Activated naive CD8-positive, alpha-beta T cell treated with anti-CD3 and anti-CD28 coated beads, Interleukin-2, amount 50 U/mL, for 16 hours (primary cell): Measurements from ENCODE around the gene NUP107.

Experiments used
- DNase-seq: peaks from one replicate; pipeline ENCODE4 v3.0.0-alpha.2; 2020; ENCODE audit warnings: low read depth, low spot score

The NUP107 gene

DNA sequence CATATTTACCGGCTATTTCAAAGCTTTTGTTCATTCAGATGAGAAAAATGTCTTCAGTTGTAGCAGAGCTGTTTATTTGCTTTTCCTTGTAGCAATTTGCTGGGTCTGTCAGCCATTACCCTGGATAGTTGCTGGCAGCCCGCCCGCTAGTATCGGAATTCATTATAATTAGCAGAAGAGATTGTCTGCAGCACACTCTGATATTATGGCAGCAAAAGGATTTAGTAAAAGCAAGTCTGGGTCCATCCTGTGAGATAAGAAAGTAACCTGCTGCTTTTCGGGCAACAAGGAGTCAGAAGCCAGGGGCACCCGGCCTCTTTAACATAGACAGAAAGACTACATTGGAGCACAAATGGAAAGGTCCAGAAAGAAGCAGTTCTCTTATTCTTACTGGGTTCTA is 53.1 kb downstream of the NUP107 start:
- no peak for DNase-seq

DNA sequence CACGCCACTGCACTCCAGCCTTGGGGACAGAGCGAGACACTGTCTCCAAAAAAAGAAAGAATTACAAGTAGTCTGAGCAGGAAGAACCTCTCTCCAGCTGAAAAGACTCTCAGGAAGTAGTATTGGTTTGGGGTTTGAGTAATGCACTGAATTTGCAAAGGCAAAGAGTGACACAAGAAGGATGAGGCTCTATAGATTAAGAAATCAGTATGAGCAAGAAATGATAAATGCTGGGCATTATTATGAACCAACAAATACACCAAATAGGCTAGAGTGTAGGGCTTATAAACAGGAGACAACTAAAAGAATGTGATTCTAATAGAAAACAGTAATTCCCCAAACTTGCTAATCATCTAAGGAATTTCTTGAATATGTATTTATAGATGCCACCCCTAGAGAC is 56.6 kb downstream of the NUP107 start:
- no peak for DNase-seq

DNA sequence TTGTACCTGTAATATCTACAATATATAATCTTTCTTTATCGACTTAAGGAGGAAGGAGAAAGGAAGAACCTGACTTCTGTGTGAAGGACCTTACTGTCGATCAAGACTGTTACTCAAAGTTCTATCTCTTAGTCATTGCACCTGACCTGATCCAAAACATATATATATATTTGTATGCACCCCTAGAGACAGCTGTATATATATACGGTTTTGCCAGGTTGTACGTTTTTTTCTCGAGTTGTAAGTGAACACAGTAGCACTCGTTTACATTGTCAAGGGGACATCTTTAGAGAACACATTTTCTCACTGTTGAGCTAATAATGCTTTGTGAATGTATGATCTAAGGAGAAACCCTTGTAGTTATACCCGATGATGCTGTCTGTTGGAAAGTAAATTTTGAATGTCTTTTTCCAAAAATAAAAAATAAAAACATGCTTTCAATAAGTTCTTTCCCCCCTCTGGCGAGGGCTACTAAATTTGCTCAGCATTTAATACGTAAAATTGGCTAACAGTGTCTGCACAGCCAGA is 58.7 kb downstream of the NUP107 start:
- DNase-seq, result no peak

GRCh38 chr12:68745904-68746571 is 59.3 kb downstream of the NUP107 start, which contains the start of gene SLC35E3:
TSS of gene SLC35E3 (plus strand) at chr12:68746176. CDS start at chr12:68746378, 202 bp downstream.
- peak; percentile 81 for DNase-seq

- no peak for DNase-seq
Observed at GRCh38 chr12:68746572-68747180, 59.9 kb downstream of the NUP107 start.

DNA sequence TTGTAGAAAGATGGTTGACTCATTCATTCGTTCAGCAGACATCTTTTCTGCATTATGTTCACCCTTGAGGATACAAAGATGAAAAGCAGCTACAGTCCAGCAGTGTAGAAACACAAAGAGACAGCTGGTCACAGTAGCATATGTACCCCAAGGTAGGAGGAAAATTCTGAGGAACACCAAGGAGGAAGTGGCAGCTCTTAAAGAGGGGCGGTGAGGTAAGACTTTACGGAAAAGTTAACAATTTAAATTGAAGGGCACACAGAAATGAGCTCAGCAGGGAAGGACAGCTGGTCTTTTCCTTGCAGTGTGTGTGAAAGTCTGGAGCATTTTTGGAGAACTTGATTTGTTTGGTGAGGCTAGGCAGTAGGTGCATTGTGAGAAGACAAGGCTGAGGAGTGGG is 62.7 kb downstream of the NUP107 start:
- DNase-seq, result no peak

GRCh38 chr12:68749861-68750260 is 63.1 kb downstream of the NUP107 start:
- DNase-seq, result no peak

DNA sequence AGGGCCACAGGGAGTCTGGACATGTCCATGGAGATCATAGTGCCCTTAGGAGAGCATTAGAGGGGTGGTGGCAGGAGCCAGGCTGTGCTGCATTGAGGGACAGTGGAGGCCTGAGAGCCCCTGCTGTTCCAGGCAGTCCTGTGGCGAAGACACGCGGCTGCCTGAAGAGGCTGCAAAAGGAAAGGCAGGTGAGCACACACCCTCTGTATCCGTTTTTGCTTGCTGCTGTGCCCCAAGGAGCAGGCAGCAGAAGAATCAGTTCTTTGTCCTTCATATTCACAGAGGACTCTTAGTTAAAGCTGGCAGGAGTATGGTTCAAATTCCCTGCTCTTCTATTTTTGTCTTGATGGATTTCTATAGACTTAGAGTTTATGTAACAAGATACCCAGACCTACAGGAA is 63.7 kb downstream of the NUP107 start:
- DNase-seq, result no peak

- no peak for DNase-seq
Observed at GRCh38 chr12:68755536-68756243, 68.9 kb downstream of the NUP107 start.

GRCh38 chr12:68759852-68760251 is 73.1 kb downstream of the NUP107 start:
- no peak for DNase-seq

- DNase-seq, result no peak
Observed at GRCh38 chr12:68760806-68761441, 74.1 kb downstream of the NUP107 start.

DNA sequence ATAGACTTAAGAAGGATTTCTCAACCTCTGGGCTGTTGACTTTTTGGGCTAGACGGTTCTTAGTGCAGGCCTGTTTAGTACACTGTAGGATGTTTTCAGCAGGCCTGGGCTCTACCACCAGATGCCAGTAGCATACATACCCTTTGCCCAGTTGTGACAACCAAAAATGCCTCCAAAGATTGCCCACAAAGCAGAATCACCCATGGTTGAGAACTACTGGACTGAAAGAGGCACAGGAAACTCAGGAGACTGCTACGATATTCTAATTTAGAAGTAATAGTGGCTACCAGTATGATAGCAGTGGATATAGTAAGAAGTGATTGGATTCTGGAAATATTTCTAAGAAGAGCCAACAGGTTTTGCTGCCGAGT is 74.6 kb downstream of the NUP107 start:
- no peak for DNase-seq

- no peak for DNase-seq
Observed at GRCh38 chr12:68761901-68762630, 75.3 kb downstream of the NUP107 start.

DNA sequence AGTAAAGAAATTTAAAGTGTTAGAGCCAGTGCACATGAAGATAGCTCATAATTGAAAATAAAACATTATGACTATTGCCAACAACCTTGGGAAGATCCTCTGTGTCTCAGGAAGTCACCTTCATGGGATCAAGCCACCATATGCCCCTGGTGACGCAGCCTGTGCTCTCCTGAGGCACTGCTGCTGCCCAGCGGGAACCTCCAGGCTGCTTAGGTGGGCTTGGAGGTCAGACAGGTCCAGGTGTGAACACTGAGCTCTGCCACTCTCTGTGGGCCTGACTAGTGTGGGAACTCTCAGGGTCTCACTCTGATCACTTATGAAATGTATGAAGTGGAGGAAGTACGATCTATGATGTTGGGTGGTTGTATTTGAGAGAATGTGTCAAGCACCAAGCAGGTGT is 75.9 kb downstream of the NUP107 start:
- no peak for DNase-seq

GRCh38 chr12:68765696-68766095 is 78.9 kb downstream of the NUP107 start:
- no peak for DNase-seq

GRCh38 chr12:68766646-68767045 is 79.9 kb downstream of the NUP107 start:
- no peak for DNase-seq

DNA sequence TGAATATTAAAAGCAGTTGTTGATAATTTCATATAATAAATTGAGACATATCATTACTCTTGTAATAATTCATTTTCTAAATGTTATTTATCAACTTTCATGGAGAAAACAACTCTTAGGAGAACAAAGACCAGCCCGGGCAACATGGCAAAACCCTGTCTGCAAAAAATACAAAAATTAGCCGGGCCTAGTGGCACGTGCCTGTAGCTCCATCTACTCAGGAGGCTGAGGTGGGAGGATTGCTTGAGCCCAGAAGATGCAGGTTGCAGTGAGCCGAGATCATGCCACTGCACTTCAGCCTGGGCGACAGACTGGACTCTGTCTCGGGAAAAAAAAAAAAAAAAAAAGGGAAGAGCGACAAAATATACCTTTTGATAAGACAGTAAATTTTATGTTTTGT is 80.4 kb downstream of the NUP107 start:
- no peak for DNase-seq

GRCh38 chr12:68768431-68768939 is 81.7 kb downstream of the NUP107 start:
- DNase-seq, result no peak

DNA sequence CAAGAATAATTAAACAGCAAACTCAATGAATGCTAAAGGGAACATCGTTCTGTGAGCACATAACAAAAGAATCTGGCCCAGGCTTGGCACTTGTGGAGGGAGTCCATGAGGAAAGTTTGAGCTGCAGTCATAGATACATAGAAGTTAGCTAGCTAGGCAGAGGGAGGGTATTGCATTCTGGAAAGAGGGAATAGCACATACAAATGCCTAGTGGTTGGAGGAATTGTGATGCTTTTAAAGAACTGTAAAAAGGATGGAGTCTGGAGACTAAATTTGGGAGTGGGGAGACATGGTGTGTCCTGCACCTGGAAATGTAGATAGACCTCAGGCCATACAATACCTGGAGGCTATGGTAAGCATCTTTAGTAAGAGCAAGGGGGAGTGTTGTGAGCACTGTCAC is 83.2 kb downstream of the NUP107 start:
- DNase-seq, result no peak

- DNase-seq, result no peak
Observed at GRCh38 chr12:68771223-68771925, 84.6 kb downstream of the NUP107 start.

DNA sequence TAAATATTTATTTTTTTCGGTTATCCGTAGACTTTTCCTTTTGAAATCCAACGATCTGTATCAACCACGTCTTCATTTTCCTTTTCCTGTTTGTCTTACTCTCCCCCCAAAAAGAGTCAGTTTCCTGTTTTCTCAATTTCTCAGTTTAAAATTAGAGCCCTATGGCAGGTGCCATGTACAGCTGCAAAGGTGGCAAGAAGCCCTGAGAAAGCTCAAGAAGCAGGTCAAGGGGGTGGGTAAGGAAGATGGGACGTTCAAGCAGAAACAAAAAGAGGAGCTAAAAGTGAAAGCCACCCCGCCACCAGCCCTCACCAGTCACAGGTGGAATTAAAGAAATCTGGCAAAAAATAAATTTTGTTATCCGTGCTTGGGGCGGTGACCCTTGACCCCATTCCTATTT is 85.9 kb downstream of the NUP107 start:
- DNase-seq, result no peak
